NCI-H1092 treated with DMSO at 0.1 percent for 48 hours (cell line): ENCODE data around the gene HBM.
"Not testable (repeated sequence)": the region's sequence is repeated elsewhere in the genome, so short reads cannot be mapped to it uniquely, and the experiment has no call there.

Source experiments
- DNase-seq: peaks from one replicate; lab custom pipeline; 2025; lab: John Stamatoyannopoulos, UW

Gene HBM

GRCh38 chr16:169014-169413 lies 3.2 kb downstream of the HBM start:
- DNase-seq = no peak

- not testable (repeated sequence) for DNase-seq
These were observed 4.3 kb downstream of the HBM start for GRCh38 chr16:170088-170507.

- DNase-seq = no peak
These were observed 5.0 kb downstream of the HBM start for GRCh38 chr16:170788-171187.

GRCh38 chr16:172374-172941 lies 6.7 kb downstream of the HBM start, which contains the start of gene HBA2:
Gene HBA2, plus strand, starts transcription at chr16:172876. Its CDS starts 37 bp downstream, at chr16:172913.
- DNase-seq = not testable (repeated sequence)

- not testable (repeated sequence) for DNase-seq
These were observed 7.6 kb downstream of the HBM start for GRCh38 chr16:173211-173854.

- not testable (repeated sequence) for DNase-seq
These were observed 8.4 kb downstream of the HBM start for GRCh38 chr16:173928-174769.

GRCh38 chr16:175011-175949 lies 9.5 kb downstream of the HBM start:
- no peak for DNase-seq

GRCh38 chr16:176006-176405 lies 10.2 kb downstream of the HBM start:
- DNase-seq = not testable (repeated sequence)

- not testable (repeated sequence) for DNase-seq
These were observed 11.0 kb downstream of the HBM start, which contains the start of gene HBA1 for GRCh38 chr16:176477-177382. Gene HBA1, plus strand, starts transcription at chr16:176680. Its CDS starts 37 bp downstream, at chr16:176717.

GRCh38 chr16:177394-177822 lies 11.6 kb downstream of the HBM start:
- DNase-seq = peak; percentile 95

- DNase-seq = no peak
These were observed 12.3 kb downstream of the HBM start for GRCh38 chr16:177981-178667.

GRCh38 chr16:178668-179015 lies 12.9 kb downstream of the HBM start:
- DNase-seq = no peak

GRCh38 chr16:179211-180092 lies 13.7 kb downstream of the HBM start:
- no peak for DNase-seq

GRCh38 chr16:180101-180675 lies 14.4 kb downstream of the HBM start, which contains the start of gene HBQ1:
Gene HBQ1, plus strand, starts transcription at chr16:180459. Its CDS starts 28 bp downstream, at chr16:180487.
- peak; percentile 46 for DNase-seq

- DNase-seq = peak; percentile 69
These were observed 15.1 kb downstream of the HBM start for GRCh38 chr16:180681-181564.

GRCh38 chr16:181565-182021 lies 15.8 kb downstream of the HBM start:
- DNase-seq = no peak

GRCh38 chr16:183005-183404 lies 17.2 kb downstream of the HBM start:
- no peak for DNase-seq
